Karpas-422 (cell line): ENCODE measurements around the gene SLC7A7. TPM values are rescaled to one million over a fixed set of nuclear protein-coding genes. Genes with fewer than 3 reads are reported as not detected.
"Not testable (repeated sequence)": the region's sequence is repeated elsewhere in the genome, so short reads cannot be mapped to it uniquely, and the experiment has no call there.

Experiments
- DNase-seq: peaks from one replicate; pipeline ENCODE4 v3.0.0-alpha.2; 2015
- H2AFZ ChIP-seq: fragments of 200-600 bp; sonication (generic); 2 replicates; pipeline ENCODE4 v1.6.1; 2014; ENCODE audit warnings: antibody characterized with exemption, low read length, mixed read lengths
- H3K27ac ChIP-seq: fragments of 200-600 bp; sonication (generic); 2 replicates; pipeline ENCODE4 v1.5.1; 2014; ENCODE audit warnings: mild to moderate bottlenecking, low read length, moderate library complexity
- H3K27me3 ChIP-seq: fragments of 200-600 bp; sonication (generic); 2 replicates; pipeline ENCODE4 v1.6.1; 2014; ENCODE audit warnings: low read length, mixed read lengths
- H3K36me3 ChIP-seq: fragments of 200-600 bp; sonication (generic); 2 replicates; pipeline ENCODE4 v1.6.1; 2014; ENCODE audit warnings: low read length, mixed read lengths; ENCODE audit not compliant: insufficient read depth
- H3K4me1 ChIP-seq: fragments of 200-600 bp; sonication (generic); 2 replicates; pipeline ENCODE4 v1.6.1; 2014; ENCODE audit warnings: mild to moderate bottlenecking, low read length, mixed read lengths
- H3K4me2 ChIP-seq: fragments of 200-600 bp; sonication (generic); 2 replicates; pipeline ENCODE4 v1.6.1; 2014; ENCODE audit warnings: low read length, low read depth, mild to moderate bottlenecking; ENCODE audit not compliant: poor library complexity, severe bottlenecking
- H3K4me3 ChIP-seq: fragments of 200-600 bp; sonication (generic); 2 replicates; pipeline ENCODE4 v1.5.1; 2014; ENCODE audit warnings: mild to moderate bottlenecking, antibody characterized with exemption, low read length, mixed read lengths
- H3K79me2 ChIP-seq: fragments of 200-600 bp; sonication (generic); 2 replicates; pipeline ENCODE4 v1.6.1; 2014; ENCODE audit warnings: mild to moderate bottlenecking, low read length, mixed read lengths
- H3K9ac ChIP-seq: fragments of 200-600 bp; sonication (generic); 2 replicates; pipeline ENCODE4 v1.6.0; 2014; ENCODE audit warnings: low read length
- H3K9me2 ChIP-seq: fragments of 200-600 bp; sonication (generic), shearing (Covaris generic); replicated peaks from 2 replicates; pipeline ENCODE4 v1.6.0; 2014; ENCODE audit warnings: mild to moderate bottlenecking, low read length, moderate library complexity; ENCODE audit not compliant: insufficient read depth
- H3K9me3 ChIP-seq: fragments of 300-700, 200-600 bp; sonication (generic); 2 replicates; pipeline ENCODE4 v1.6.1; 2014; ENCODE audit warnings: low read length, mixed read lengths
- H4K20me1 ChIP-seq: fragments of 200-600 bp; sonication (generic); 2 replicates; pipeline ENCODE4 v1.6.1; 2014; ENCODE audit warnings: mild to moderate bottlenecking, antibody characterized with exemption, low read length, low read depth; ENCODE audit not compliant: insufficient read depth
- total RNA-seq: library from RNA; depleted of rRNA; stranded (reverse); fragments of >200 nt; shearing (Covaris generic); gene quantifications from 2 replicates; pipeline ENCODE4 v1.2.3, GENCODE V29; 2014; ENCODE audit warnings: low replicate concordance

The SLC7A7 gene
- total RNA-seq, 1 experiment from 2014 or later: 3.5 TPM

DNA sequence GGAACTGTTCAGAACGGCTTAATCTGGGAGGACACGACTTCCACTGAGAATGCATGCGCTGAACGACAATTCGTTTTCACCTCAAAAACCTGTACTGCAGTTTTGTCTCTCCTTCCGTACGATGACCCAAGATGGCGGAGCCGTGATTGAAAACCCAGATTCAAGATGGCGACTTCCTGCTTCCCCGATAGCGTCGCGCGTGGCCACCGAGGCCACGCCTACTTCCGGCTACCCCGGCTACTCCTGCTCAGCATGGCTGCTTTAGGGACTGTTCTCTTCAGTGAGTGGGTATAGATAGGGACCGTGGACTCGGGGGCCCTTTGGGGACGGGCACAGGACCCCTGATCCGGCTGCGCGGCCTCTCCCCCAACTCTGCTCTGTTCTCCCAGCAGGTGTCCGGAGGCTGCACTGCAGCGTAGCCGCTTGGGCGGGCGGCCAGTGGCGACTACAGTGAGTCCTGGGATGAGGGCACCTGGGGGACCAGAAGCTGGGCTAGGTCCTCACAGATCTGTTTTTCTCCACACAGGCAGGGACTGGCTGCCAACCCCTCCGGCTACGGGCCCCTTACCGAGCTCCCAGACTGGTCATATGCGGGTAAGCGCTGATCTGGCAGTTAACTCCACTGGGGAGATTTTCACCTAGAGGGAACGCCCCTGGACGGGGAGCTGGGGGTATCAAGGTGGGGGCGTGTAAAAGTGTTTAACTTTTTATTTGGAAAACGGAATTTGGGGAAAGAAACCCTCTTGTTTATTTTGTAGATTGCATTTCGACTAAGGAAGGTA is 14.6 kb upstream of the SLC7A7 start, which contains the start of gene MRPL52:
MRPL52 (plus strand) TSS at position 227 of the 782 bp plus-strand sequence; CDS start at position 253, 26 bp downstream.
- H3K4me3 ChIP-seq: peak within 1 kb of the TSS; percentile 87
- H3K36me3 ChIP-seq: peaks cover 15% of the 10 kb centered on the region; the same call in 1 of the 2 replicates
- peaks cover 20% of the 10 kb centered on the region for H3K4me1 ChIP-seq
- no peaks in the 10 kb centered on the region for H3K27me3 ChIP-seq
- peak within 1 kb of the TSS; percentile 70 for H2AFZ ChIP-seq
- H3K79me2 ChIP-seq: peaks cover 20% of the 10 kb centered on the region
- H3K9ac ChIP-seq: peak within 1 kb of the TSS; percentile 81
- H3K9me3 ChIP-seq: no peaks in the 10 kb centered on the region
- DNase-seq: peak; percentile 98
- no peaks in the 10 kb centered on the region for H3K9me2 ChIP-seq
- peak within 1 kb of the TSS; percentile 57 for H3K27ac ChIP-seq
- no peaks in the 10 kb centered on the region for H4K20me1 ChIP-seq
- H3K4me2 ChIP-seq: peak within 1 kb of the TSS; percentile 90

DNA sequence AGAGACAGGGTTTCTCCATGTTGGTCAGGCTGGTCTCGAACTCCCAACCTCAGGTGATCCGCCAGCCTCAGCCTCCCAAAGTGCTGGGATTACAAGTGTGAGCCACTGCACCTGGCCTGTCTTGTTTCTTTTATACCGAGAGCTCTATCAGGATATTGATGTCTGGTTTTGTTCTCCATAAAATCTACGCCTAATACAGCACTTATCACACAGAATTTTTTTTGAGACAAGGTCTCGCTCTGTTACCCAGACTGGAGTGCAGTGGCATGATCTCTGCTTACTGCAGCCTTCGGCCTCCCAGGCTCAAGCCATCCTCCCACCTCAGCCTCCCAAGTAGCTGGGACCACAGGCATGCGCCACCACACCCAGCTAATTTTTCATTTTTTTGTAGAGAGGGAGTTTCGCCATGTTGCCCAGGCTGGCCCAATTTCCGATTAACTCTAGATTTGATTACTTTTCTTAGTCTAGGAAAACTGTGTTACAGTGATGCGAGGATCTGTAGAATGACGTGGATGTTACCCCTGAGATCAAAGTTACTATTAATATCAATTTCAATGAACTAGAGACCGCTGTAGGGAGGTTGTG is 13.9 kb upstream of the SLC7A7 start:
- not testable (repeated sequence) for DNase-seq
- H3K4me1 ChIP-seq: peaks cover 23% of the 10 kb centered on the region

DNA sequence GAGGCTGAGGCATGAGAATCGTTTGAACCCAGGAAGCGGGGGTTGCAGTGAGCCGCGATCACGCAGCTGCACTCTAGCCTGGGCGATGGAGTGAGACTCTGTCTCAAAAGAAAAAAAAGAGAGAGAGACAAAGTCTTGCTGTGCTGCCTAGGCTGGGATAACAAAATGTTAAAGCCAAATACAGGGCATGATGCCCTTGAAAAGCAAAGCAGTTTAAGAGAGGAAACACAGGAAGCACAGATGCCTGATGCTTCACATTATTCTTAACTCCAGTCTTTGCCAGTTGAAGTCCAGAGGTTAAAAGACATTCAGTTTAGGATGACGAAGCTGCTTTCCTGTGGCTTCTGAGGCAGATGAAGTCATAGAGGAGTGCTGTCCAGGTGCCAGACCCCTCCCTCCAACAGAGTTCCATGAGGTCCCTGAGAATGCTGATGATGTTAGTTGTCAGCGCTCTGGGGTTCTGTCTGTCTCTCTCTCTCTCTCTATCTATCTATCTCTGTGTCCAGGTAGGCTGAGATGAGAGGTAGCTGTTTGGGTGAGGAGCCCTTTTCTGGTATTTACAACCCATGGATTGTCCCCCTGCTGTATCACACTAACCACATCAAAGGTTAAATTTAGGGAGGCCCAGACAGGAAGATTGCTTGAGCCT is 9.6 kb upstream of the SLC7A7 start:
- Histone ChIP-seq H3K79me2 (peaks cover 1% of the 10 kb centered on the region), H3K9ac (0 out of 2 replicates have a peak overlapping the region, but pooled peaks have one; percentile 15), H3K9me3 (no peaks in the 10 kb centered on the region), H3K4me3 (no peak overlapping the region), H3K27me3 (no peaks in the 10 kb centered on the region), H3K36me3 (no peaks in the 10 kb centered on the region), H3K4me1 (peaks cover 28% of the 10 kb centered on the region), H4K20me1 (no peaks in the 10 kb centered on the region), H3K27ac (no peak overlapping the region), H3K9me2 (no peaks in the 10 kb centered on the region), H3K4me2 (peak overlapping the region; percentile 10), H2AFZ (peak overlapping the region; percentile 44)
- no peak for DNase-seq

More for the DNA sequence above, 13.9 kb upstream of the SLC7A7 start:
- not testable (repeated sequence) for H3K27me3 ChIP-seq, H3K9me2 ChIP-seq, H3K9me3 ChIP-seq, H4K20me1 ChIP-seq
- H2AFZ ChIP-seq: peak overlapping the region; percentile 55; the same call in 1 of the 2 replicates
- H3K4me3 ChIP-seq: peak overlapping the region; percentile 87
- peak overlapping the region; percentile 90 for H3K4me2 ChIP-seq
- H3K9ac ChIP-seq: peak overlapping the region; percentile 81
- peaks cover 14% of the 10 kb centered on the region; the same call in 1 of the 2 replicates for H3K36me3 ChIP-seq
- H3K79me2 ChIP-seq: peaks cover 20% of the 10 kb centered on the region
- peak overlapping the region; percentile 57 for H3K27ac ChIP-seq

DNA sequence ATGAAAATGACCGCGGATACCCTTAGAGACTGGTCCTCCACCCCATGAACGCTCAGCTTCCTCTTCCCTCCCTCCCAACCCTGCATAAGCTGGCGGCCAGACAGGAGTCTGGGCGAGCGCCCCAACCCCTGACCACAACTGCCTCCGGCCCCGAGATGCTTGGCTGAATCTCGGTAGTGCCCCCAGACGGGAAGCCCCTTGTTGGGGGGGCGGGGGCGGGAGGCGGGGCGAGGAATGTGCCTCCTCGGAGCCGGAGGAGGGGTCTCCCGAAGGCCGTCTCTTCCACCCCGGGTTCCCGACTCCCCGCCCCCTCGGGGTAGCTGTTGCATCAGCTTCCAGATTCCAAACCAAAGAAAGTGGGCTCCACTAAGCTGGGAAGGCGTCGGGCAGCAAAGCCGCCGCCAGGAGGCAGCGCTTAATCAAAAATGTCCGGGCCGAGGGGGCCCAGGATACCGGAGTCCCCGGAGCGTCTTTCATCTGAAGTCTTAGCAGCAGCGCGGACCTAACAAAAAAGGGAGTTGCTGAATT is 7.4 kb upstream of the SLC7A7 start:
- no peaks in the 10 kb centered on the region for H3K9me2 ChIP-seq
- peak overlapping the region; percentile 44; the same call in 1 of the 2 replicates for H2AFZ ChIP-seq
- H4K20me1 ChIP-seq: no peaks in the 10 kb centered on the region
- H3K4me3 ChIP-seq: peak overlapping the region; percentile 49
- peaks cover 24% of the 10 kb centered on the region for H3K4me1 ChIP-seq
- H3K36me3 ChIP-seq: no peaks in the 10 kb centered on the region
- H3K9me3 ChIP-seq: no peaks in the 10 kb centered on the region
- peak; percentile 94 for DNase-seq
- H3K27ac ChIP-seq: no peak overlapping the region
- no peaks in the 10 kb centered on the region for H3K27me3 ChIP-seq
- H3K4me2 ChIP-seq: peak overlapping the region; percentile 81
- H3K79me2 ChIP-seq: no peaks in the 10 kb centered on the region
- peak overlapping the region; percentile 55 for H3K9ac ChIP-seq

DNA sequence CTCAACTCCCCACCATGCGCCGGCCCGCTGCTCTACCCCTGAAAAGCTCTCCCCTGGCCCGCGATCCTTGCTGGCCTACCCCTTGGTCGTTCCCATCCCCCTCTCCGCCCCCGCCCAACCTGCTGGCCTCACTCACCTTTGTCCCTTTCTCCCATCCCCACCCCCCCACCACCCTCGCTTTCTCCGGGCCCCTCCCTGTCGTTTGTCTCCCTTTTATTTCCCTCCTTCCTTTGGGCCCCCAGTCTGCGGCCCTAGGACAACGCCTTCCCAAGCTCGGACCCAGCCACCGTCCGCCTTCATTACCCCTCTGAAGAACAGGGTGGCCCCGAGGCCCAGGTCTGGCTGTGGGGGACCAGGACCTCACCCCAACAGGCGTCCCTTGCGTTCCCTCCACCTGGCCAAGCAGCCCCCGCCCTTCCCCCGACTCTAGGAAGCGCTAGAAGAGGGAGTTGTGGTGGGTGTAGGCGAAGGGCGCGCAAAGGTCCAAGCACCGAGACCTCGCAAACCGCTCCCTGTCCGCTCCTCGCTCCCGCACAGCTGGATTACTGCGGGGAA is 6.9 kb upstream of the SLC7A7 start:
- peak overlapping the region; percentile 49; the same call in 1 of the 2 replicates for H3K4me3 ChIP-seq
- H4K20me1 ChIP-seq: no peaks in the 10 kb centered on the region
- H3K4me1 ChIP-seq: peaks cover 20% of the 10 kb centered on the region
- no peaks in the 10 kb centered on the region for H3K9me2 ChIP-seq
- peak overlapping the region; percentile 81 for H3K4me2 ChIP-seq
- no peaks in the 10 kb centered on the region for H3K36me3 ChIP-seq
- H3K9ac ChIP-seq: peak overlapping the region; percentile 55
- no peak overlapping the region for H3K27ac ChIP-seq
- DNase-seq: no peak
- H3K9me3 ChIP-seq: no peaks in the 10 kb centered on the region
- no peaks in the 10 kb centered on the region for H3K79me2 ChIP-seq
- no peaks in the 10 kb centered on the region for H3K27me3 ChIP-seq
- H2AFZ ChIP-seq: no peak overlapping the region

DNA sequence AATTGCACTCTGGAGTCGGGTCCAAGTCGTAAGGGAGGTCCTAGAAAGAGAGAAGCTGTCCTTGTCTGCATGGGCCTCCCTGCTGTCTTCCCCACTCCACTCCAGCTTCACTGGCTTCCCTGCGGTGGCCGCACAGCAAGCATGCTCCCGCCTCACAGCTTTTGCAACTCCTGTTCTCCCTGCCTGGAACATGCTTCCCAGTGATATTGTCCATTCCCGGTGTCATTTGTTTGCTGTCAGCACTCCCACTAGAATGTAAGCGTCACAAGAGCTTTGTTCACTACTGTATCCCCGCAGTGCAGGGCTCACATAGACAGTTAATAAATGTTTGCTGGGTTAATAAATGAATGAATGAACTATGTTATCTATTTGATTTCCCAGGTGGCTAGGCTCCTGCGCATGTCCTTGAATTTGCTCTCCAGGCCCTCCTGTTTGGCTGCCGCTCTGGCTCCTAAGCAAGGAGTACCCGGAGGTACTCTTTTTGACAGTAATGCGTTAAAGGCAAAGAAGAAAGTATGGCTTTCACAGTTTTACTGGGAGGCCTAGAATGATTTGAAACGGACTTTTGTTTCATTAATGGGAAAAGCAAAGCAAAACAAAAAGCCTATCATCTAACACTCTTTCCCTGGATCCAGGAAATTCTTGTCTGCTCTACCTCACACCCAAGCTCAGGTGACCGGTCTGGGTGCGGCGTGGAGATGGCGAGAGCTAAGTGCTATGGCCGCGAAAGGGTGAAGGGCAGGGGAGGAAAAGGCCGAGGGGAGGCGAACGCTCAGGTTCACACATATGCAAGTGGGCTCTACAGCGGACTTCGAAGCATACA is 6.2 kb upstream of the SLC7A7 start:
- H3K9me3 ChIP-seq: no peaks in the 10 kb centered on the region
- no peak overlapping the region for H3K27ac ChIP-seq
- H3K27me3 ChIP-seq: no peaks in the 10 kb centered on the region
- no peaks in the 10 kb centered on the region for H4K20me1 ChIP-seq
- no peak overlapping the region for H3K4me2 ChIP-seq
- H3K9me2 ChIP-seq: no peaks in the 10 kb centered on the region
- H3K9ac ChIP-seq: no peak overlapping the region
- H3K4me3 ChIP-seq: no peak overlapping the region
- no peak overlapping the region for H2AFZ ChIP-seq
- peaks cover 19% of the 10 kb centered on the region for H3K4me1 ChIP-seq
- H3K79me2 ChIP-seq: no peaks in the 10 kb centered on the region
- no peak for DNase-seq
- no peaks in the 10 kb centered on the region for H3K36me3 ChIP-seq

DNA sequence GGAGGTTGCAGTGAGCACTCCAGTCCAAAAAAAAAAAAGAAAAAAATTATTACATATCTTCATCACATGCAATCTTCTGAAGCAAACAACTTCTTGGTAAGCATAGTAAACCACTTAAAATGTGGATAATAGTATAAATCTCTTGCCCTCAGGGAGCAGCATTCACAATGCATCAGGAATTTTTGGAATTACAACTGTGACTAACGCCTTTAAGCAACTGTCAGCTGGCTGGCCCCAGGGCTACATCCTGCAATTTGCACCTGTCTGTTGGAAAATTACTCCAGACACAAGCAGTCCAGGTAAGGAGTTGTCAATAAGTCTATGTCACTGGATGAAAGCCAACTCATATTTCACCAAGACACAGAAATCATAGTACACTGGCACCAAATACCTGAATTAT is 5.5 kb upstream of the SLC7A7 start:
- H3K36me3 ChIP-seq: no peaks in the 10 kb centered on the region
- H2AFZ ChIP-seq: no peak overlapping the region
- no peak overlapping the region for H3K27ac ChIP-seq
- no peak overlapping the region for H3K4me3 ChIP-seq
- H3K79me2 ChIP-seq: no peaks in the 10 kb centered on the region
- no peaks in the 10 kb centered on the region for H3K9me2 ChIP-seq
- no peak for DNase-seq
- peaks cover 22% of the 10 kb centered on the region for H3K4me1 ChIP-seq
- H3K27me3 ChIP-seq: no peaks in the 10 kb centered on the region
- H4K20me1 ChIP-seq: no peaks in the 10 kb centered on the region
- H3K9me3 ChIP-seq: no peaks in the 10 kb centered on the region
- no peak overlapping the region for H3K9ac ChIP-seq
- H3K4me2 ChIP-seq: no peak overlapping the region
